HL-60/S4 treated with phorbol 12-myristate 13-acetate at 8.2 ng/mL for 4 days and 3 days (cell line): ENCODE results near the gene EEF1G.
"Not testable (repeated sequence)": the region's sequence is repeated elsewhere in the genome, so short reads cannot be mapped to it uniquely, and the experiment has no call there.

Source experiments
- in situ Hi-C: fragments of 300-500 bp; cut with MboI; formaldehyde crosslinking; loops from 2 replicates; pipeline ENCODE4 v1.15.0; 2022; ENCODE audit warnings: low sequenced_read_pairs

Gene EEF1G

GRCh38 chr11:62603776-62604299, 30.1 kb upstream of the EEF1G start:
- in situ Hi-C loops: no loop called here

DNA sequence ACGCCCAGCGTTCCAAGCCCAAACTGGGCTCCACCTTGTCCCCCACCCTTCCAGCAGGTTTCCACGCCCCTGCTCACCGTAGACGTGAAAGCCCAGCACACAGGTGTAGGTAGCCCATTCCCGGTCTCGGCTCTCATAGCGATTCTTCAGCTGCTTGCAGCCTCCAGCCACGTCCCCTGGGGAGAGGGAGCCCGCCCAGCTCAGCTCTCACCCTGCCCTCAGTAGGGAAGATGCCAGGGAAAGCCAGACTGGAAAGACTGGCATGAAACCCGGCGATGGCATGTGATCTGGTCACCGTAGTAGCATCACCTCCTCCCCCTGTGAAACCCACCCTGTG, 29.3 kb upstream of the EEF1G start:
- in situ Hi-C loops: no loop called here

GRCh38 chr11:62602141-62603071, 28.7 kb upstream of the EEF1G start:
- in situ Hi-C loops: no loop called here

DNA sequence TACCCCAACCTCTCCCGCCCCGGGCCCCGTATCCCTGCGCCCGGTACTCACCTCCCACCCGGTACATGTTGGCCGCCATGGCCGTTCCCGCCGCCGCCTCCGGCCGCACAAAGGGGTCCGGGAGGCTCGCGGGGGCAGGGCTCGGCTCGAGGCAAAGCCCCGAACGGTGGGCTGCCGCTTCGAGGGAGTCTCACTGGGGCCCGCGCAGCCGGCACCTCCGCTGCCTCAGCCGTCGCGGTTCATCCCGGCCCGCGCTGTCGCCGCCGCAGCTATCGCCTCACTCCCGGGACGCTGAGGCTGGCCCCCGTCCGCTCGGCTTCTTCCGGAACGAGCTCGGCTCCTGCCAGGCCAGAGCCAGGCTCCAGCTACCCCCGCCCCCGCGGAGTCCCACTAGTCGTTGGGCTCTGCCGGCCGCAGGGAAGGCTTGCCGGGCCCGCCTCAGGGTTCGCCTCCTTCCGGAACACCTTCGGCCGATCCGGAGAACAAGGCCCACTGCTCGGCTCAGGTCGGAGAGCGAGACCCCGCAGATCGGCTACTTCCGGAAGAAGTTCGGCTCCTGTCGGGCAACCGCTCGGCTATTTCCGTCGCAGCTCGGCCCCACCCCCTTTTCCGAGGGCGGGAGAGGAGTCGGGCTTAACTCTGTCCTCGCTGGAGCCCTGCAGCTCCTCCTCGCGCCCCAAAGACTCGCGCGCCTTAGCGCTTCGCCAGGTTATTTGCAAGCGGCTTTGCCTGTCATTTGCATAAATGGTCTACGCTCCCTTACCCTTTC, 27.9 kb upstream of the EEF1G start, which contains the start of gene MTA2:
TSS of gene MTA2 (minus strand) at position 494 of the 769 bp plus-strand sequence. CDS start at position 79, 415 bp downstream.
- in situ Hi-C loops: no loop called here

DNA sequence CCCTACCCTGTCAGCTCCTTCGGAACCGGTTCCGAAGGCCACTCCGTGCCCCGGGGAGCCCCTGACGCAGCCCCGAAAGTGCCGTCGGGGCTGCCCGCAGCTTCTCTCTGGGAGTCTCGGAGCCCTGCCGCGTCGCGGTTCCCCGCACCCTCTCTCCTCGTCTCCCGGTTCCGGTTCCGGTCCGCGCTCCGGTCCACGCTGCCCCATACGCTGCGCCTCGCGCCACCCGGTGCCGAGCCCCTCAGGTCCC, 27.4 kb upstream of the EEF1G start:
- in situ Hi-C loops: no loop called here

GRCh38 chr11:62600367-62601121, 26.9 kb upstream of the EEF1G start:
- in situ Hi-C loops: no loop called here

DNA sequence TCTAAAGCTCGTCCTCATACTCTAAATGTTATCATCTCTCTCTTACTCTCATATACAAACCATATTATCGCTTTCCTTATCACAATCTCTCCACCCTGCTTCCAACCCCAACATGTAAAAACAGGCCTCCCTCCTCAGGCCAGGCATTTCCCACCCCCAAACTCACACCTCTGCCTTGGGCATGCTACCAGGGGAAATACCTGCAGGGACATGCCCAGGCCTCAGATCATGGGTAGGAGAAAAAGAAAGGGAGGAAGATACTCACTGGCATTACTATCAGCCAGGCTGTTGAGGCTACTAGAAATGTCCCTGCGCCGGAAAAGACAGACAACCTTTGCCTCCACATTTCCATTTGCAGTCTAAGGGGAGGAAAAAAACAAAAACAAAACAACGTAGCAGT, 26.2 kb upstream of the EEF1G start:
- in situ Hi-C loops: no loop called here

- in situ Hi-C loops: no loop called here
Measured at GRCh38 chr11:62599069-62599696, 25.5 kb upstream of the EEF1G start.

DNA sequence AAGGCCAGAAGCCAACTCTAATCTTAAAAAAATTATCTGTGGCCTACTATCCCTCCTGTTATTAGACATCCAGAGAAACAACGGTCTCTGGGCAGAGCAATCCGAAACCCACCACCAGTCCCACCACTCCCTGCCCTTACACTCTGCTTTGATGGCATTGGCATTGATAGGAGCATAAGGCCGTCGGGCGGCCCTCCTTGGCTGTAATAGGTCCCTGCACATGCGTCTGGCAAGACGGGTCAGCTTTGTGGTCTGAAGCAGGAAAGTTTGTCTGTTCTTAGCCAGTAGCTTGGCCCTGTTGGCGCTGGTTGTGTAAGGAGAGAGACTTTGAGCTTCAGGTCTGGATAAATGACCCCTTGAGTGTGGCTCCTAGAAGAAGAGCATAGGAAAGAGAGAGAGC, 21.4 kb upstream of the EEF1G start:
- in situ Hi-C loops: no loop called here

DNA sequence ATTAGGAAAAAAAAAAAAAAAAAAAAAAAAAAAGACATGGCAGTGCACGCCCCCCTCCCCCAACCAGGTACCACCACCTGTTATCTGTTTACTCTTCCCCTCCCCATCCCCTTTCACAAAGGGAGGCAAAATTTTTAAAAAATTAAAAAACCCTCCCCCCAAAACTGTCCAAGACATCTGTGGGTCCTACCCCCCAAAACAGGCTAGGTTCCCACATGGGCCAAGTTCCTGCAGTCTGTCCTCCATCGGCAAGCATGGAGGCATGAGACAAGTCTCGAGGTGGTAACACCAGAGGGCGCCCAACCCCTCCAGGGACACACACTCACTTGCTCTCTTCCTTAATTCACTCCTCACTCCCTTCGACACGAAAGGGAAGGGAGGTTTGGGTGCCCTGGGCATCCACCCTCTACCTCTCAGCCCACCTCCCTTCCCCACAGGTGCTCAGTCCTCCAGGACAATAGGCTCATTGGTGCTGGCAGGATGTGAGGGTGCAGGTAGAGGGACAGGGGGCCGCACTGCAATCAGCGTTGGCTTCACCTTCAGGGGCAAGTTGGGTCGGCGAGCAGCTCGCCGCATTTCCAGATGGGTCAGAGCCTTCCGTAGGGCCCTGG, 19.8 kb upstream of the EEF1G start:
- in situ Hi-C loops: no loop called here

- in situ Hi-C loops: no loop called here
Measured at GRCh38 chr11:62592989-62593421, 19.3 kb upstream of the EEF1G start.

DNA sequence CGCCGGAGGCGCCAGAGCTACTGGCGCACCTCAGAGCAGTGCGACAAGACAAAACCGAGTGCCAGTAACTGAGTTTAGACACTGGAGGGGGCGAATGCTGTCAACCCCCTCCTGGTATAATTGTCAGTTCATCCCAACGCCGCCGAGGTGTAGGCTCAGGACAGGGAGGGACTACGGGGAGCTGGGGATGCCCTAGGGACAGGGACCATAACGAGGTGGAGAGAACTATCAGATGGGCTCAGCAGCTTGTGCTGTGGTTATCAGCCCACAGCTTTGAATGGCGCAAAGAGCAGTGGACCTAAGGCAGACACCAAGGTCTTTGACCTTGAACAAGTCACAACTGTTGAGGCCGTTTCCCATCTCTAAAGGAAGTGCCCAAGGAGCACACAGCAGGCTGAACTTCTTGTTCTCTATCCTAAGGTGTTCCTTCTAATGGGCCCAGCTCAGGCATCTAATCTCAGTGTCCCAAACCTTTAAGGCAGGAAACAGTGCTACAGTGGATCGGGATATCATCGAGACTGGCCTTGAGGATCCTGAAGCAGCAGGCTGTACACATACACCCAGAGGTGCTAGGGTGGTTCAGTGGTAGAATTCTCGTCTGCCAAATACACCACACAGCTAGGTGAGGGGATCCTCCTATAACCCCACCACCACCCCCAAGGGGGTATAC, 18.6 kb upstream of the EEF1G start:
- in situ Hi-C loops: no loop called here

- in situ Hi-C loops: no loop called here
Measured at GRCh38 chr11:62591448-62592145, 17.9 kb upstream of the EEF1G start, which contains the start of gene TUT1. Gene TUT1, minus strand, starts transcription at chr11:62591523. Its CDS starts 38 bp downstream, at chr11:62591485.

GRCh38 chr11:62588966-62589637, 15.4 kb upstream of the EEF1G start:
- in situ Hi-C loops: no loop called here

DNA sequence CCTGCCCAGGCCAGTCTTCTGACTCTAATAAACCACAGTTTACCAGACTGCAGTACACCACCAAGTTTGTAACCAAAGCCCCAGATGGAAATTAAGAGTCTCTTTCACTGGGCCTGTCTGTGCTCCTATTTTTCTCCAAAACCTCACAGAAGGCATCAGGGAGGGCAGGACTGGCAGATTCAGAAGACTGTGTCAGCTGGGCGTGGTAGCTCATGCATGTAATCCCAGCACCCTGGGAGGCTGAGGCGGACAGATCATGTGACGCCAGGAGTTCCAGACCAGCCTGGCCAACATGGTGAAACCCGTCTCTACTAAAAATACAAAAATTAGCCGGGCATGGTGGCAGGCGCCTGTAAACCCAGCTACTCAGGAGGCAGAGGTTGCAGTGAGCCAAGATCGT, 11.7 kb upstream of the EEF1G start:
- in situ Hi-C loops: not testable (repeated sequence)

- in situ Hi-C loops: not testable (repeated sequence)
Measured at GRCh38 chr11:62581735-62582134, 8.0 kb upstream of the EEF1G start.

GRCh38 chr11:62580959-62581715, 7.4 kb upstream of the EEF1G start:
- in situ Hi-C loops: no loop called here

- in situ Hi-C loops: no loop called here
Measured at GRCh38 chr11:62579252-62579651, 5.6 kb upstream of the EEF1G start.
